GM19372 (cell line): ENCODE results near the gene PIAS1.
"Not testable (repeated sequence)": the region's sequence is repeated elsewhere in the genome, so short reads cannot be mapped to it uniquely, and the experiment has no call there.

Source experiments
- ATAC-seq: cut with Tn5 transposase; IDR thresholded peaks from one replicate; pipeline ENCODE4 v1.9.1; 2021; ENCODE audit warnings: mild to moderate bottlenecking, low read depth, moderate library complexity; ENCODE audit not compliant: unreplicated experiment

Gene PIAS1

GRCh38 chr15:68053701-68054627 lies at the start of gene PIAS1:
Gene PIAS1, plus strand, starts transcription at chr15:68054315. Its CDS starts 12 bp downstream, at chr15:68054327.
- ATAC-seq = peak; percentile 80

- not testable (repeated sequence) for ATAC-seq
Measured at GRCh38 chr15:68007642-68008041, 46.5 kb upstream of the PIAS1 start.

- no peak for ATAC-seq
Measured at GRCh38 chr15:68010361-68011153, 43.6 kb upstream of the PIAS1 start.

DNA sequence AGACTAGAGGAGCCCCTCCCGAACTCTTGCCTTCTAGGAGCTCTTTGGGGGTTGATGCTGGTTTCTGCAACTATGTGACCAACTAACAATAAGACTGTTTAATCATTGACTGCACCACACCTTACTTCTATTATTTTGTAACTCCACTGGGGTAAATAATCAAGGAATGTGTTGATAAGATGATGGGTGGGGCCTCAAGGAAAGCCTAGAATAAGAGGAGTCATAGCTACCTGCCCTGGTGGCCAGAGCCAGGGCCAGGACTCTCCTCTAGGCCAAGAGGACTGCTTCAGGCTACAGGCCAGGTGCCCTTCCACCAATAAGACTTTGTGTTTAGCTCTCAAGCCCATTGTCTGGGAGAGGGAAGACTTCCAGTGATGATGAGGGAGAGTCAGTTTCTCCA lies 41.2 kb upstream of the PIAS1 start:
- no peak for ATAC-seq

DNA sequence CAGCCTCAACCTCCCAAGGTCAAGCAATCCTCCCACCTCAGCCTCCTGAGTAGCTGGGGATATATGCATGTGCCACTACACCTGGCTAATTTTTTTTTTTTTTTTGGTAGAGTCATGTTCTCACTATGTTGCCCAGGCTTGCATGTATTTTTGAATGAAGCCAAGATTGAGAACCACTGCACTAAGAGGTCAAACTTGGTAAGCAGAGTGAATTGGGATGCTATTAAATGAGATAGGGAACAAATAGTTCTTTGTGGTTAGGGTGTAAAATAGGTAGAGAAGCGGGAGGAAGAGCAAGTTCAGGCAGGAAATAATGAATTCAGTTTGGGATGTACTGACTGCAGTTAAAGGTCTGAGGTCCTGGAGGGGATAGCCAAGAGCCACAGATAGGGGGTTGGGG lies 39.9 kb upstream of the PIAS1 start:
- ATAC-seq = no peak

- no peak for ATAC-seq
Measured at GRCh38 chr15:68015244-68015643, 38.9 kb upstream of the PIAS1 start.

- ATAC-seq = no peak
Measured at GRCh38 chr15:68017201-68017600, 36.9 kb upstream of the PIAS1 start.

DNA sequence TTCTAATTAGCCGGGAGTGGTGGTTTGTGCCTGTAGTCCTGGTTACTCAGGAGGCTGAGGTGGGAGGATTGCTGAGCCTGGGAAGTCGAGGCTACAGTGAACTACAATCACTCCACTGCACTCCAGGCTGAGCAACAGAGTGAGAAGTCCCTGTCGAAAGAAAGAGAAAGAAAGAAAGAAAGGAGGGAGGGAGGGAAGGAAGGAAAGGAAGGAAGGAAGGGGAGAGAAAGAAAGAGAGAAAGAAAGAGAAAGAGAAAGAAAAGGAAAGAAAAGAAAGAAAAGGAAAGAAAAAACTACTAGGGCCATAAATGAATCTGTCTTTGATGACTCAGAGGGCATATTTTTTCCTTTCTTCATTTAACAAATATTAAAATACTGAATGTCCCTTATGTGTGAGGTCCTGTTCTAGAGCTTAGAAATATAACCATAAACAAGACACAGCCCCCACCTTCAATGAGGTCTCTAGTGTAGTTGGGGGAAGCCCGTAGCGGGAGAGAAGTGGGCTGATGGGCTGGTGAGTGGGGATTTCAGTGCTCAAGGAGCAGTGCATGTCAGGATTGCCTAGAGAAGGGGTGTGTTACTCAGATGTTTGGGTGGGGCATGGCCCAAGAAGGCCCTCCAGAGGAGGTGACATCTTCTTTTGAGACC lies 35.2 kb upstream of the PIAS1 start:
- no peak for ATAC-seq

DNA sequence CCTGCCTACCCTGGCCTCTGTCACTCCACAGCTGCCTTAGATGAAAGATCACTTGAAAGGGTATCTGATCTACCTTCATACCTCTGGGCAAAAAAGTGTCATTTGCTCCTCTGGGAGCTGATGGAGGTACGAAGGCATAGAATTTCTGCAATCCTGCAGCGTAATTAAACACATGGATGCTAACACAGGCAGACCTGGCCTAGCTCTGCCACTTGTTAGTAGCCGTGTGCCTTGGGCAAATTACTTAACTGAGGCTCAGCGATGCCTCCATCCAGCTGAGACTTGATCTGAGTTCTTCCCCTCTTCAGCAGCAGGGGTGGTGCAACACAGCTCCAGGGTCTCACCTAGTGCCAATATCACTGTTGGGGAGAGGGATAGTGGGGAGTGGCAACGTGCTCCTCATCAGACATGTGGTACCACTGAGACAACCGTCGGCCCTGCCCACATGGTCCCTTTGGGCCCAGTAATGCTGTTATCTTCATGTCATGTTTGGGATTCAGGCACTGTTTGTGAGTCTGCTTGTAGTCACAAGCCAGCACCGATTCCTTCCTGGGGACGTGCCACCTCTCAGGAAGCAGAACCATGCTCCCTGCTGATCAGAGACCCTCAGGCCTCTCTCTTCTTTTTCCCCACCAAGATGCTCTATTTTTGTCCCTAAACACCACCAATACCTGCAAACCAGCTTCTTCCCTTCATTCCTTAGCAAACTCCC lies 34.1 kb upstream of the PIAS1 start:
- no peak for ATAC-seq

GRCh38 chr15:68020685-68021084 lies 33.4 kb upstream of the PIAS1 start:
- no peak for ATAC-seq

- no peak for ATAC-seq
Measured at GRCh38 chr15:68022061-68022460, 32.1 kb upstream of the PIAS1 start.

- ATAC-seq = no peak
Measured at GRCh38 chr15:68023307-68024101, 30.6 kb upstream of the PIAS1 start.

DNA sequence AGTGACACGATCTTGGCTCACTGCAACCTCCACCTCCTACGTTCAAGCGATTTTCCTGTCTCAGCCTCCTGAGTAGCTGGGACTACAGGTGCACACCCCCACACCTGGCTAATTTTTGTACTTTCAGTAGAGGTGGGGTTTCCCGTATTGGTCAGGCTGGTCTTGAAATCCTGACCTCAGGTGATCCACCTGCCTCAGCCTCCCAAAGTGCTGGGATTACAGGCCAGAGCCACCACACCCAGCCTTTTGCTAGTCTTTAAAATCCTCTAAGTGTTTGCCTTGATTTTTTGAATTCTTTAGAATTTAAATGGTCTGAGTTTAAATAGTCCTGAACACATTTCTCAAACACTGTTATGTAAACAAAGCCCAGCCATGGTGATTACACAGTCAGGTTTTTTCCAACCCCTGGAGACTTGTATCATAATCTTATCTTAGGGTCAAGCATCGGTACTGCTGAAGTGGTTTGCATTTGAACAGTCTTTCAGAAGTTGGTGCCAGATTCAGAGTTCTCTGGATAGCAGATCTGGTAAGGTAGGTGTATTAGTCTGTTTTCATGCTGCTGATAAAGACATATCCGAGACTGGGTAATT lies 28.2 kb upstream of the PIAS1 start:
- ATAC-seq = no peak

GRCh38 chr15:68027388-68027787 lies 26.7 kb upstream of the PIAS1 start:
- ATAC-seq = no peak

GRCh38 chr15:68028137-68028887 lies 25.8 kb upstream of the PIAS1 start:
- no peak for ATAC-seq

DNA sequence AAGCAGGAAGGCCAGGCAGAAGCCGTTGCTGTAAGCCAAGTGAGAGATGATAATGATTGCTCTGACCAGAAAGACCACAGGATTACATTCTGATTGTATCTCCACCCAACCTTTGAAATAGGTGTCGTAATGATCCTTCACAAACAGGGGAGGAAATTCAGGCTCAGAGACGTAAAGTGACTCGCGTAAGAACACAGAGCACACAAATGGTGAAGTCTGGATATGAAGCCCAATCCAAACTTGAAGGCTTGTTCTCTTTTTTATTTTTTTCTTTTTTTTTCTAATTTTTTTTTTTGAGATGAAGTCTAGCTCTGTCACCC lies 25.3 kb upstream of the PIAS1 start:
- no peak for ATAC-seq

DNA sequence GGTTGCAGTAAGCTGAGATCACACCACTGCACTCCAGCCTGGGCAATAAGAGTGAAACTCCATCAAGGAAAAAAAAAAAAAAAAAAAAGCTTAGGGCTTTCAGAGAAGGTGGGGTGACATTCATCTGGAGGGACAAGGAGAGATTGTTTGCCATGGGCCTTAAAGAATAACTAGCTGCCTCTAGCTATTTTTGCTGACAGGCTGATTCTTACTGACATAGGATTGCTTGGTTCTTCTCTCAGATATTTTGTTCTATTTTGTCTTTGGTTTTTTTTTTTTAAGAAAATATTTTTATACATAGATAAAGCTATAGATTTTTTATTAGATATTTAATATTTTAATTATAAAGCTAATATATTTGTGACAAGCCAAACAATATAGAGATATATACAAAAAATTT lies 24.2 kb upstream of the PIAS1 start:
- no peak for ATAC-seq

DNA sequence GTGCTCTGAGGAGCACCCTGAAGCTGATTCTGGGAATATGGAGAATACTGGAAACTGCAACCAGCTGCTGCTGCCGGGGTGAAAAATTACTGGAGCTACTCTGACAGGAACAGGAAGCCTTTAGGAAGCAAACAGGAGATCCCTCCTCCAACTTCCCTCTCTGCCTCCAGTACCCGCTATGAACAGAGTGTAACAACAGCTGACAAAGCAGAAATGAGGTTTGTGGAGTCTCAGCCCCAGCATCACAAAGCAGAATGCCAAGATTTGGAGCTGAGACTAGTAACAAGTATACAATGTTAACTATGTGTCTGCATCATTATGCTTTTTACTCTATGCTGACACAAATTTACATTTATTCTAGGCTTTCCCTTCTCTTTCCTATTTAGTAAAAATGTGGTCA lies 22.7 kb upstream of the PIAS1 start:
- ATAC-seq = no peak

GRCh38 chr15:68032672-68033071 lies 21.4 kb upstream of the PIAS1 start:
- ATAC-seq = no peak
